ENCODE results near the gene SETBP1.
A peak's percentile ranks its signal among the peaks of the same experiment; 100 is the strongest.

SETBP1 gene

DNA sequence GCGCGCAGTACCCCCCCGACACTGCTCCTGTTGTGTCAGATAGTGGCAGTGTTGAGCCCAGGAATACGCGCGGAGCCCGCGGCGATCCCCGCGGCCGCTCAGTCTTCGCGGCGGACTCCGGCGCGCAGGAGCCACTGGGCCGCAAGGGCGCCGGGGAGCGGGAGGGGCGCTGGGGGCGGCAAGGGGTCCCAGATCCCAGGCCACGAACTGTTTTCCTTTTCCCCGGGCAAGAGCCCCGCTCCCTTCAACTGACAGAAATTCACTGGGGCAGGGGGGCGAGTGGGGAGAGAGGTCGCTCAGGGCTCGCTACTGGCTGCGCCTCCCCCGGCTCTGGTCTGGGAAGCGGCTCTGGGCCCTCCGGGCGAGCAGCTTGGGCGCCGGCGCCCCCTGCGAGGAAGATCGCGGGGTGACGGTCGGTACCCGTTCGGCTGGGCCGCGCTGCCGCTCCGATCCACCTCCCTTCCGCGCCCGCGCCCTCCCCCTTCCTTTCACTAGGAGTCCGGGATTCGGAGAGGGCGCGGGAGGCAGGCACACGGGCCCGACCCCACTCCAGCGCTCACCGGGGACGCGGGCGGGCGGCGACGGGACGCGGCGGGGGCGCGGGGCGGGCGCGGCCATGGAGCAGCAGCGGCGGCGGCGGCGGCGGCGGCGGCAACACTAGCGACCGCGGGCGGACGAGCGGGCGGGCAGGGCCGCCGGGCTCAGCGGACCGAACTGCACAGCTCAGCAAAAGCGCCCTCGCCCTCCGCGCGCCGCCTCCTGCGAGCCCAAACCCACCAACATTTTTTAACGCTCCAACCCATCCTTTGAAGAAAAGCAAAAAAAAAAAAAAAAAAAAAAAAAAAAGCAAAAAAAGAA lies 1.4 kb upstream of the SETBP1 start:
- peak; percentile 68 to 73 for DNase-seq (ENCODE audit: low read depth in 2 of 2)

DNA sequence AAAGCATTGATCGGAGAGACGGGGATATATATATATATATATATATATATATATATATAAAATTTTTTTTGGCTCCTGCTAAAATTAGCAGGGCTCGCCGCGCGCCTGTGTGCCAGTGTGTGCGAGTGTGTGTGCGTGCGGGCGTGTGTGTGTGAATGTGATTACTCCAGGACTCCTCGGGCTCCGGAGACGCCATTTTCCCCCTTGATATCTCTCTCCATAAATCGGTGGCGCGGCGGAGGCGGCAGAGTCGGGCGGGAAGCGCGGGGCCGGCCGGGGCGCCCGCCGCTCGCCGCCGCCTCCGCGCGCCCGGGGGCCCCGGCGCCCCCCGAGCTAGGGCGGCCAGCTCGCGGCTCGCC lies 795 bp upstream of the SETBP1 start:
- DNase-seq (ENCODE audit: low read depth in 2 of 2): no peak

DNA sequence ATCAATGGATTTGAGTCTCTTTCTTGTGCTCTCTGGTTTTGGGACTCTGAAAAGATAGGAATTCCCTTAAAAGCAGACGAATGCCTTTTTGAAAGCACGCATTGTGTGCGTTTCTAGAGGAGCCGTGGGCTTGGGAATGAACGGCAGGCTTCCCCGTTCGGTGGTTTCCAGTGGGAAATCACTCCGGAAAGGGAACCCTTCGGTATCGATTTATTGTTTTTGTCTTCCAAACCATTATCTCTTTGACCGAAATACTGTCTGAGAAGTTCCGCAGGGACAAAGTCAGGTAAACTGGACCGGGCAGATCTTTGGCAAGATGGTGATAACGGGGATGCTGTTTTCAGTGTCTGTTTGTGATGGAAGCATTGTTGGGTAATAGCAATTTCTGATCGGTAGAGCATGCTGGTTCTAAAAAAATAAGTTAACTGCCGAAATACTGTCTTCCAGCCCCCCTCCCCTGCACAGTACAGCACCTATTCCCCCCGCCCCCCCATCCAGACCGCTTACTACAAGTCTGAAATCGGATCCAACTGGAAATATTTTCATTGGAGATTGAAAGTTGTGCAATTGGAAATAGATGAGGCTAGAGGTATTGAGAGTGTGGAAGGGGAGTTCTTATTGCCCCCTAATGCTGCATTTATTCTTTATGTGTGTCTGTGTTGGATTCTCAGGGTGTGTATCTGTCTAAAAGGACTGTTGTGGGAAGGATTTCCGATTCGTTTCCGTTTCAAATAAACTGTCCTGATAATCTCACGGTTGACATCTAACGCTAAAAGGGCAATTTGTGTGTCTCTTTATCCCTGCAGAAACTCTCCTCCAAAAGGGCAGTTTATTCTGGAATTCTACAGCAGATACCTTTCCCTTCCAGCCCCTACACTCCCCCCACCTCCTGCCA lies 635 bp downstream of the SETBP1 start:
- DNase-seq (ENCODE audit: low read depth in 2 of 2): no peak

DNA sequence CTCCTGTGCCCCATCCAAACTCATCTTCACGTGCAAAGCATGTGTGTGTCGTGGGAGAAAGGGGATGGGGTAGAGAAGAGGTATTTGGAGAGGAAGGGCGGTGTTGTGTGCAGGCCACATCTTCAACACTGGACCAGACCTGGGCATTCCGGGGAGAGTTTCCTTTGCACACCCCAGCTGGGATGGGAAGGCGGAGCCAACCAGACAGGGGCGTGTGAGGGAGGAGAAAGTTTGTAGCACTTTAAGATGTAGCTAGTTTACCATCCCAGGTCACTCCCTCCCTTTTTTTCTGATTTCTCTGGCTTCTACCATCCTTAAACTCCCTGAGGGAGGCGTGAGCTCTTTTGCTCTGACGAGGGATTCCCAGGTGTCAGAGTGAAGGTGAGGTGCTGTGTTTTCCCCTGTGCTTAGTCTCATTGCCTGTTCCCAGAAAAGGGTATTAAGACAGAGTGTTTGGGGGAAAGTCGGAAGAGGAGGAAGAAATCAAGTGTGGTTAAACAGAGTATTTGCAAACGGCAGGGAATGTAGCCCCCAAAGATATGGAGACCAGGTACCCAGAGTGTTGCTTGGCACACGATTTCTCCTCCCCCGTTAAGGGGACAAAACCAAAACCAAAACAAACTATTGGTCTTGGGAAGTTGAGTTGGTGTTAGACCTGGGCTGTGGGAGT lies 1.6 kb downstream of the SETBP1 start:
- DNase-seq (ENCODE audit: low read depth in 2 of 2): no peak

DNA sequence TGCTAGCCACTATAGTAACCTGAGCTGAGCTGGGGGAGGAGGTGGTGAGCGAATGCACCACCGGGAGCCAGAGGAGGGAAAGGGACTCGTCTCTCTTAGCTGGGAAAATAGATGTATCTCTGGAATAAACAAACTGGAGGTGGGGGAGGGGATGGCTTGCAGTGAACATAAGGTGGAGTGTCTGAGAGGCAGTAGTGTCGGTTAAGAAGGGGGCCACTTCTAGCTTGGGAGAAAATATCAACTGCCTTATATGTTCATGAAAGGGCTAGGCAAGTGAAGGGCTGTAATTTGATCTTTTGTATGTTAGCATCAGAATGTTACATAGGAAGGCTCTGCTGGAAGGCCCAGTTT lies 2.2 kb downstream of the SETBP1 start:
- no peak for DNase-seq (ENCODE audit: low read depth in 2 of 2)

DNA sequence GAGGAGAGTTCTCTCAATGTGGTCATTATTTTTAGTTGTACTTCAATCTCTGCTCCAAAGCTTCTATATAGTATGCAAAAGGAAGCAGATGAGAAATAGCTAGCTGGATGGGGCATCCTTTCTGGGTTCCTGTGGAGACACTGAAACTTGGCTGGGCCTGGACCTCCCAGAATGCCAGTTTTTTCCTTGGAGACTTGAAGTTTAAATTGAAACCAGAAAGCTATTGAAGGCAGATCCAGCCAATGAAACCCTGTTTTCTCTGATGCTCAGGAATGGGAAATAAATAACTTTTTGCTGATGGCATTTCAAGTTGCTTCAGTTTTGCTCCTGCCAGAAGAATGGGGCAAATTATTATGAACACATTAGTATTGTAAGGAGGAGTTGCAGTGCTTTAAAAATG lies 2.9 kb downstream of the SETBP1 start:
- no peak for DNase-seq (ENCODE audit: low read depth in 2 of 2)

DNA sequence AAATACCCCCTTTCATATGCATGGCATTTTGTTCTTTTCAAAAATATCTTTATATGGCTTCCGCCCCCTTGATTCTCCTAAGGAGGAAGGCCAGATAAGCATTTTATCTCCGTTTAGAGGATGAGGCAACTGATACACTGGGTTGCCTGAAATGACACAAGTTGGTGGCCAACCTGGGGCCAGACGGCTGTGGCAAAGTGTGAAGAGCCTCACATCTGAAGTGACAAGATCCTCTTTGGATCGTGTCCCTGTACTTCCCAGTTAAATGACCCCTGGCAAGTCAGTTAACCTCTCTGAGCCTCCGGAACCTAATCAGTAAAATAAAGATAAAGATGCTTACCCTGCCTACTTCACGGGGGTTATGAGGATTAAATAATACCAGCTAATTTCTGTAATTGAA lies 4.6 kb downstream of the SETBP1 start:
- no peak for DNase-seq (ENCODE audit: low read depth in 2 of 2)

DNA sequence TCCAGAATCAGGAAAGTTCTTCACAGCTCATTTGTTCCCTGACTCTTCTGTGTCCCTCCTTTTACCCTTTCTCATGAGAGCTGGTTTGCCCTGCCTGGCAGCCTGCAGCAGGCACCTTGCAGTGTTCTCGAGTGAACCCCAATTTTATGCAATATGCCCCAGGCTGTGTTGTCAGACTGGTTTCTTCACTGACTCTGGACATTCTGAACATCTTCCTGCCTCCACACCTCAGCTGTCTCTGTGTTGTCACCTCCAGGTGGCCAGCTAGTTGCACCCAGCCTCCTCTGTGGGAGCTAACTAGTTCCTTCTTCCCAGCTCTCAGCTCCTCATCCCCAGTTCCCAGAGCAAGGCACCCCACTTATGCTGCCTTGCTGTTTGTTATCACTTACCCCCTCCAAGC lies 5.5 kb downstream of the SETBP1 start:
- DNase-seq (ENCODE audit: low read depth in 2 of 2): no peak

DNA sequence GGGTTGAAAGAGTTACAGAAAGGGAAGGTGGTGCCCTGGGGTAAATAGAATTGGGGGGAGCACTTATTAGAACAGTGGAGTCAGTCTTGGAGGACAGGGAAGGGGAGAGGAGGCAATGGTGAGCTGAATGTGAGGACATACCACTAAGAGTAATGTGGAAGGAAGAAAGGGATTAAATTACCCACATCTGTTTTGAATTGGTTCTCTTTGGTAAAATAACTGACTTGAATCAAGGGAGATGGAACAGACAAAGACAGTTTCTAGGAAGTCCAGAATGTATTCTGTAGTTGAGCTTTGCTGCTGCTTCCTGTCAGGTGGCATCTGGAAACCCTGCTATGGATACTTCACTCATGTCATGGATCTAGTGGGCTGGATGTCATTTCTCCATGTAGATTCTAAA lies 6.7 kb downstream of the SETBP1 start:
- DNase-seq (ENCODE audit: low read depth in 2 of 2): no peak

DNA sequence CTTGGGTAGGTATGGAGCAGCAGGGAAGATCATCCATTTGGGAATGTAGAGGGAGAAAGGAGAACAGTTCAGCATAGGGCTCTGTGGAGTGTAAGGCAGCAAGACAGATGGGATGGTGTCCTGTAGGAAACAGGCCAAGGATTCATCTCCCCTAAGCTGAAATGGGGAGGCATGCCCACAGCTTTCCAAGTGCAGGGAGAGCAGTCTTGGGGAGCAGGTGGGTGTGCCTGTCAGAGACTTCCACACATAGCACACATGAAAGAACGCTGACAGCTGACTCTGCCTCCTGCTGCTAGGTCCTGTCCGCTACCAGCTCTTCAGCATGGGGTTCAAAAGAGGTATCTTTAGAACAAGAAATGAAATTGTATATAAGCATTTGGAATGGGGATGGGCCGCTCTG lies 9.0 kb downstream of the SETBP1 start:
- no peak for DNase-seq (ENCODE audit: low read depth in 2 of 2)

DNA sequence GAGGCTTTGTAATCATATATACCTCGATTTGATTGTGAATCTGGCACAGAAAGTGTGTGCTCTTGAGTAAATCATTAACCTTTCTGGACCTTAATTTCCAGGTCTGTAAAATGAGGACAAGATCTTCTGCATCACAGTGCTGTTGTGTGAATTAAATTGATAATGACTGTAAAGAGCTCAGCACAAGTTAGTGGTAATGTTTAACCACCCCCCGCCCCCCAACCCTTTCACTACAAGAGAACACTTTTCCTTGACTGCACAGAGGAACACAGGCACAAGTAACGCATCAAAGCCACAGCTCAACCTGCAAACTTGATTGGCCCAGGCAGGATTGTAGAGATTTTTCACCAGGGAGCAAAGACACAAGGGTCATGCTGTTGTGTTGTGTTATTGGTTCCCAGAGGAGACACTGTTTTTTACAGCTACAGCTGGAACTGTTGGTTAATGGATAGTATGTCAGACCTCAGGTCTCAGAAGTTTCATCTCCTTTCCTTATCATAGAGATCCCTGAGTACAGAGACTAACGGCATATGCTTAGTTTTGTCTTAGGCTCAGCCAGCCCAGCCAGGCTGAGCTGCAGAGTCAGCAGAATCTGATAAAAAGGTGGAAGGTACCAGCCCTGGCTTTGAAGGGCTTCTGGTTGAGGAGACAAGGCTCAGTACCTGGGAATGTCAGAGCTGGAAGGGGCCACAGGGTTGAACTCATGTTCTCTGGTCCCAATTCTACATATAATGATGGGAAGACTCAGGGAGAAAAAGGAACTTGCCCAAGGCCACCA lies 10.6 kb downstream of the SETBP1 start:
- DNase-seq (ENCODE audit: low read depth in 2 of 2): no peak

DNA sequence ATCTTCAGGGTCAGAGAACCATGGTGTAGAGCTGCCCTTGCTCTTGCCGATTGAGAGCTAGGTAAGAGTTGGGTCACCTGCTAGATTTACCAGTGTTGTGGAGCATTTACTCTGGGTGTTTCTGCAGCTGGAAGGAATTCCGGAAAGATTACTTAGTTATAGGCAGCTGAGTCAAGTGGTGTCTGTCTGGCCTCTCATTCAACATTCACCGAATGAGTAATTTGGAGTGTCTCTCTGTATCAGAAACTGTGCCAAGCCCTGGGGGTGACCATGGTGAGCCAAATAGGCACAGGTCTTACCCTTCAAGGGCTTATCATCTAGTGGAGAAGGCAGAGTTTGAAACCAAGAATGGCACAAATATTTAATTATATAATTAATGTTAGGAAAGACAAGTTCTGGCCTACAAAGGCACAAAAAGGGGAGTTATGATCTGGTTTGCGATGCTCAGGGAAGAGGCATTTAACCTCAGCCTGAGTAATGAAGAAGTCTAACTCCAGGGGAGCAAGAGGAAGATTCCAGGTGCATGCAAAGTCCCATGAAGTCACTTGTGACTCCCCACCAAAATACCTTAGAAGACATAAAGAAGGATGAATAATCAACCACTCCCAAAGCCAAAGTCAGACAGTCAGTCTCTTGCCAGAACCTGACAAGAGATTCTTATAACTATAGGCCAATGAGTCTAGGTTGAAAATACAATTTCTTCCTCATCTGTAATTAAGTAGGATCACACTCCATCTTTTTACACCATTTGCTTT lies 12.5 kb downstream of the SETBP1 start:
- no peak for DNase-seq (ENCODE audit: low read depth in 2 of 2)

DNA sequence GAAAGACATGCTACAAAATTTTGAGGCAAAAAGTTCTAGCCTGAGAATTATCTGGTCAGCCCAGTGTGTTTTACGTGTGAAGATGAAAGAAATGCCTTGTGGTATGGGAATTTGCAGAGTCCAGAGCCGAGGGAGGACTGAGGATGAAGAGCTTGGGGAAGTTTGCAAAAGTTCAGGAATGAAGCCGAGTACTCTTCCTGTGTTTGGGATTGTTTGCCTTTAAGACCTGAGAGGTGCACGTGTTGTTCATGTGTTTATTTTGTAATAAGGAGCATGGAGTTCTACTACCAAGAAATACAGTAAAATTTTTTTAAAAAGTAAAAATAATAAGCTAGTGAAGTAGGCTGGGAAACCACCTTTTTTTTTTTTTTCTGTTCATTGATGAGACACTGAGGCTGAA lies 14.8 kb downstream of the SETBP1 start:
- DNase-seq (ENCODE audit: low read depth in 2 of 2): no peak

DNA sequence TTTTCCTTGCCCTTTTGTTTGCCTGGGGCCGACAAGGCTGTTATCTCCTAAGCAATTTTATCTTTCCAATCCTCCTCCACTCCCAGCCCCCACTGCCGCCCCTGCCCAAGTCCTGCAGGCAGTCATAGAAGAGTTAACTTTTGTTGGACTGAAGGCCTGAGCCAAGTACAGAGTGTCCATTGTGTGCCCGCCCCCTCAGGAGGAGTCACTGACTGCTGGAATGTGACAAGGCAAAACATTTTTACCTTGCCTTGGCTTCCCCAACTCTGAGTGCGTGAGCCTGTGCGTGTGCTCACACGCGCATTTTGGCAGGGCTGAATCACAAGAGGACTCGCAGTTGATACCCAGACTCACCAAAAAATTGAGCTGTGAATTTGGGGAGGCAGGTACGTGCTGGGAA lies 16.2 kb downstream of the SETBP1 start:
- DNase-seq (ENCODE audit: low read depth in 2 of 2): no peak

DNA sequence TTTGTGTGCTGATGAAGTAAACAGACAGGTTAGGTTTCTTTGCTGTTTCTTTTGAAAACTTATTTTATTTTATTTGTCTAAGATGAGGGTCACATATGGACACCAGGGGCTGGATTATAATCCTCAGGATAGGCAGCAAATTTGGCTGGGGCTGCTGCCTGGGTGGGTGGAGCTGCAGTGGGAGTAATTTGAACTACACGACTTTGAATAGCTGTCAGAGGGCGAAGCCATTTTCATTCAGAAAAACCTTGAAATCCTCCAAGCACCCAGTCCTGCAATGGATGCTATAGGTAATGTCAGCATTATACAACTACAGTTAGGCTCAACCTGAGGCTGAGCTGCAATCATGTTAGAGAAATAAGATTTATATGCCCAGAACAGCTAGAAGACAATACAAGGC lies 16.6 kb downstream of the SETBP1 start:
- no peak for DNase-seq (ENCODE audit: low read depth in 2 of 2)

DNA sequence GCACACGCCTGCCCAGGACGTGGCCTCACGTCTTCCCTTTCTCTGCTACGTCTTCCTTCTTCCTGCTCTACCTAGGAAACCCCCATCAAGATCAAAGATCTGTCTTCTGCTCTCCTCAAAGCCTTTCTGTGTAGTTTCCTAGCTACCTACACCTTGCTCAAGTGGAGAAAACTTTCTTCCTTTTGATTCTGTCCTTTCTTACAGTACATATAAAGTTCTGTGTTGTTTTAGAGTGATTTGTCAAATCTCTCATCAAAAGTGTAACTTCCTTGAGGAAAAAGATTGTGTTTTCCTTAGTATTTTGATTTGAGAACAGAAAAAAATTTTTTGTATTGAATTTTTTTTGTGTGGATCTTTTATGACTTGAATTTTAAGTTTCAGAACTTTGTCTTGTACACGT lies 17.8 kb downstream of the SETBP1 start:
- DNase-seq (ENCODE audit: low read depth in 2 of 2): no peak

DNA sequence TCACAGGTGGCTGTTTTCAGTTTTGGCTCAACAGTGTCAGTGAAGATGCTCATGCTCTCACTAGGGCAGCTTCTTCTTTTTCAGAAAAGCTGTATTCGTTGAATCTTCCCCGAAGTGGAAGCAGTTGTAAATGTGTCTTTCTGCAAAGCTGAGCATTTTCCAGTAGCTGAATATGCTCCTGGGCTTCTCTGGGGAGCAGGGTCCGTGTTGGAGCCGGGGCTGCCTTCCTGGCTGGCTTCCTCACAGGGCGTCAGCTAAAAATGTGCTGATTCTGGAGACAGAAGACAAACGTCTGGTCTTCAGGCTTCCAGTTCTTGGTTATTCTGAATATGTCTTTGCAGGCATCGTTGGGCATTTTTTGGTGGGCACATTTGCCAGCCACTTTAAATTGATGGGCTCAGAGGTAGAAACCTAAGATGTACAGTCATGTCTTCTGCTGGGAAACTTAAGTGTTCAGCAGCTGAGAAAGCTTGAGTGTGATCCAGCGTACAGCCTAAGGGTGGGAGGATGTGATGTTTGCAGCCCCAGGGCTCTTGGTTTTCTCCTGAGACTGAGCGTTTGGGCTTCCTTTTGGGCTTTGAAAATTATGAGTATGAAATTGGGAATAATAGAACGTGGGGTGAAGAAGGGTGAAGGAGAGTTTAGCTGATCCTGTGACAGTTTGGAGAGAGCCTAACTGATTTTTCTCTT lies 19.0 kb downstream of the SETBP1 start:
- DNase-seq (ENCODE audit: low read depth in 2 of 2): no peak

DNA sequence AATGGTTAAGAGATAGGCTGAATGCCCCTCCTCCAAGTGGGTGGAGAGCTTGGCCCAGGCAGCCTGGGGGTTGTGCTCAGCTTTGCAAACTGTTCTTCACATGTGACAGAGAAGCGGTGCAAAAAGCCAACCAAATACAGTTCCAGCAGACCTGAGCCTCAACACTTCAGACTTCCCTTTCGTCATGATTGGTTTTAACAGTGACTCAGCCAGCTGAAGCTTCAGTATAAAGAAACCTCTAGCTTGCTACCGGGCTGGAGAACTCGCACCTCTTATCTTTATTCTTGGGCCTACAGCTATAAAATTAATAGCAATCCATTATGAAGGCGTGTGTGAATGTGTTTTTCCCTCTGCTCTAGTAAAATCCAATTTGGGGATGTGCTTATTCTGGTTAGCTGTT lies 20.0 kb downstream of the SETBP1 start:
- DNase-seq (ENCODE audit: low read depth in 2 of 2): no peak

DNA sequence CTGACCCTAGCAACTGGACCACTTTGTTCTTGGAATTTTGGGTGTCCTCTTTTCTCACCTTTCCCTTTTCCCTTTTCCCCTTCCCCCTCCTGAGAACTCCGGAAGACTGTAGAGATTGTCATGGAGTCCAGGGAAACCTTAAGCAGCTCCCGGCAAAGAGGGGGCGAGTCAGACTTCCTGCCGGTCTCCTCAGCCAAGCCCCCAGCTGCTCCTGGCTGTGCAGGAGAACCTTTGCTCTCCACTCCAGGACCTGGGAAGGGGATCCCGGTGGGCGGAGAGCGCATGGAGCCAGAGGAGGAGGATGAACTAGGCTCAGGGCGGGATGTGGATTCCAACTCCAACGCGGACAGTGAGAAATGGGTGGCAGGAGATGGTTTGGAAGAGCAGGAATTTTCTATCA lies 20.5 kb downstream of the SETBP1 start:
- no peak for DNase-seq (ENCODE audit: low read depth in 2 of 2)

DNA sequence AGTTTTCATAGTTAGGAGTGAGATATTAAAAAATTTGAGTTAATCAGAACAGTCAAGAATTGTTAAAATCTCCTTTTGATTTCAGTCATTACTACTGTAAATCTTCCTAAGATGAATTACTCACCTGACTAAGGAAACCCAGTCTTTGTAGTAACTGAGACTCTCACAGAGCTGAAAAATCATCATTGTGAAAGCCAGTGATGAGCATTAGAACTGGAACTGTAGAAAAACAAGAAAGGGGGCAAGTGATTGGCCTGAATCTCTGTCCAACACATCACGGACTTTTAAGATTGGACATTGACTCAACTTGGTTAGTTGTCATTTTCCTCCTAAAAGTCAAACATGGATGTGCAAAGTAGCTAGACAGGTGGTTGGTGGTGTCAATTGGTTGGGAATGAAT lies 21.9 kb downstream of the SETBP1 start:
- no peak for DNase-seq (ENCODE audit: low read depth in 2 of 2)

All from stimulated activated CD8-positive, alpha-beta memory T cell treated with anti-CD3 and anti-CD28 coated beads, Interleukin-15, amount 100 ng/mL, for 48 hours (primary cell).